HEK293T (cell line): ENCODE measurements around the gene SCML1.

Experiments used
- BHLHE40 ChIP-seq: fragments of 450-650 bp; IDR thresholded peaks from 2 replicates; pipeline ENCODE4 v1.6.1; 2016; ENCODE audit warnings: mild to moderate bottlenecking, moderate library complexity, borderline replicate concordance
- FOXA1 ChIP-seq: fragments of 450-650 bp; IDR thresholded peaks from 2 replicates; pipeline ENCODE4 v1.6.1; 2016; ENCODE audit warnings: mild to moderate bottlenecking
- NFRKB ChIP-seq: fragments of 450-650 bp; IDR thresholded peaks from 2 replicates; pipeline ENCODE4 v1.6.1; 2016; ENCODE audit warnings: mild to moderate bottlenecking, moderate library complexity
- SP1 ChIP-seq: fragments of 450-650 bp; IDR thresholded peaks from 2 replicates; pipeline ENCODE4 v1.6.1; 2017
- SUZ12 ChIP-seq: fragments of 450-650 bp; IDR thresholded peaks from 2 replicates; pipeline ENCODE4 v1.6.1; 2016; ENCODE audit warnings: mild to moderate bottlenecking
- TARDBP ChIP-seq: fragments of 450-650 bp; IDR thresholded peaks from 2 replicates; pipeline ENCODE4 v1.6.1; 2016

GRCh38 chrX:17801431-17801830, 64.1 kb downstream of the SCML1 start:
- TF ChIP-seq SP1 (no peak), NFRKB (no peak), FOXA1 (no peak), TARDBP (no peak), BHLHE40 (no peak), SUZ12 (no peak)
